Renal pelvis (tissue), 4 donors: Measurements from ENCODE around the gene ZNF497. TPM values are rescaled to one million over a fixed set of nuclear protein-coding genes. Genes with fewer than 3 reads are reported as not detected.
"Not testable (repeated sequence)": the region's sequence is repeated elsewhere in the genome, so short reads cannot be mapped to it uniquely, and the experiment has no call there.

Experiments used
- DNase-seq: peaks from one replicate; pipeline ENCODE4 v3.0.0-alpha.2; 2013
- polyA plus RNA-seq, 3 donors: library from polyadenylated mRNA; unstranded; fragments of 120-200 nt; gene quantifications; one replicate each; pipeline ENCODE4 v1.2.1, GENCODE V29; 2013; ENCODE audit not compliant: insufficient read length in 3 of 3

Gene ZNF497
- polyA plus RNA-seq, 3 donors: 5.0 to 7.1 (median 5.5) TPM

- DNase-seq: no peak
These were observed 32.8 kb upstream of the ZNF497 start, which contains the start of gene RNF225 for GRCh38 chr19:58395220-58395978. RNF225 (plus strand) TSS chr19:58395656; CDS start chr19:58396090, 434 bp downstream.

- no peak for DNase-seq
These were observed 32.3 kb upstream of the ZNF497 start for GRCh38 chr19:58394821-58395219.

DNA sequence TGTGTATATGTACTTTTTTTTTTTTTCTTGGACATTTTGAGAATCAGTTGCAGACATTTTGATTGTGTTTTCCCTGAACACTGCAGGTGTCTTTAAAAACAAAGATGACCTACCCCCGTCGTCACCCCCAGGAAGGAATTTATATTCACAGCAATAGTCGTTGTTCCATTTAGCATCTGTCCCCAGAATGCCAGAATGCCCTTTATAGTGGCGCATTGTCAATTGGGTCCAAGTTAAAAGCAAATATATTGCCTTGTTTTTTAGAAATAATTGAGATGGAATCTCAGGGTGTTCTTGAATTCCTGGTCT lies 31.1 kb upstream of the ZNF497 start:
- no peak for DNase-seq

DNA sequence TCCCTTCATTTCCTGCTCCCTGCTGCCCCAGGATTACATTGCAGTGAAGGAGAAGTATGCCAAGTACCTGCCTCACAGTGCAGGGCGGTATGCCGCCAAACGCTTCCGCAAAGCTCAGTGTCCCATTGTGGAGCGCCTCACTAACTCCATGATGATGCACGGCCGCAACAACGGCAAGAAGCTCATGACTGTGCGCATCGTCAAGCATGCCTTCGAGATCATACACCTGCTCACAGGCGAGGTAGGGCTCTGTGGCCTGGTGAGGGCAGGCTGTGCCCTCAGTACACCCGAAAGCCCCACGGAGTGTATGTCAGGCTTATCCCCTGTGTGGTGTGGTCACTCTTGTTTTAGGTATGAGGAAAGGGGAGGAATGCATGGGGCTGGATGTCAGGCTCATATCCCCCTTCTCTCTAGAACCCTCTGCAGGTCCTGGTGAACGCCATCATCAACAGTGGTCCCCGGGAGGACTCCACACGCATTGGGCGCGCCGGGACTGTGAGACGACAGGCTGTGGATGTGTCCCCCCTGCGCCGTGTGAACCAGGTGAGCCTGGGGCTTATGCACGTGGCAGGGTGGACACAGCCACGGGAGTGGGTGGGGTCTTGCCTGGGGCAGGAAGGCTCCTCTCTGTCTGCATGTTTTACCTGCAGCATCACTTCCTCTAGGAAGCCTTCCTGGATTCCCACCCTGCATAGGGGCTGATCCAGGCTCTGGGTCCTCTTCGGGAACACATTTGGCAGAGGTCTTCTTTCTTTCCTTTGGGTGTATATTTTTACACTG lies 30.6 kb upstream of the ZNF497 start:
- DNase-seq: no peak

DNA sequence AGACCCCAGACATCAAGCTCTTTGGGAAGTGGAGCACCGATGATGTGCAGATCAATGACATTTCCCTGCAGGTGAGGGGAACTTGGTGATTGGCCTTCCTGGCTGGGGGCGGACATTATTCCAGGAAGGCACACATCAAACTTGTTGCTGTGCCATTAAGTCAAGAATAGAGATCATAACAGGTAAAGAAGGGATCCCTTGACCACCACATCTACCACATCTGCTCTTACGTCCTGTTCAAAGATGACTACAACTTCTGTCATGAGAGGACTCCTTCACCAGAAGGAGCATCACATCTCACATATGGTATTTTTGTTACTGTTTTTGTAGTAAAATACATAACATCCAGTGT lies 25.6 kb upstream of the ZNF497 start:
- no peak for DNase-seq

DNA sequence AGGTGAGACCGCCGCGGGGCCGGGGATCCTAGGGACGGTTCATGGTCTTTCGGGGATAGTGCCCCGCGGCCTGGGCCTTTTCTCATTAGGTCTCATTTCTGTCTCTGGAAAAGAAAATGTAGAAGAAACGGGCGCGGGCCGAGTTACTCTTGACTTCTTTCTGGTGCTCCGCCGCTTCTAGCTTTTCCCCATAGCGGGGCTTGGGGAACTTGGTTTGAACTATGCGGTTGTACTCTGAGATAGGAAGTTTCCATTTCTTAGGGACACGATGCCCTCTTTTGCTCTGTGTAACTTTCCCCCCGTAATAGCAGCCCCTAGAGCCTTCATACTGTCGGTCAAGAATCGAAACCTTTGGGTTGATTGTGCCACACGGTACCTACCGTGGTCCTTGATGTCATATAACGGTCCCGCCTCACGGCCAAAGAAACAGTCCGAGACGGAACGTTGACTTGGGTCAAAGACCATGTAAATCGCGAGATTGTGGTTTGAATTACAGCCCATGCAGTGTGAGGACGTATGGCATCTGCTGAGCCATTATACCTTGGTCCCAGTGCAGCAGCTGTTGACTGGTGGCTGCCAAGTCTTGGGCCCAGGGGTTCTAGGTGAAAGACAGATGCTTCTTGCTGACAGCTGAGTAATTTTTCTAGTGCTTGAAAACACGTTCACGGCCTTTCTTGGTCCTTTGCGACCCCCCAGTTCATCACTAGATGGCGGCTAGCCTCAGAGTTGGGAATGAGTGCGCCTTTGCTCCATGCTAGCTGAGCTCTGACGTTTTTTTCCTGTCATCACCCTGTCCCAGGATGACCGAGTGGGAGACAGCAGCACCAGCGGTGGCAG lies 25.0 kb upstream of the ZNF497 start:
- no peak for DNase-seq

DNA sequence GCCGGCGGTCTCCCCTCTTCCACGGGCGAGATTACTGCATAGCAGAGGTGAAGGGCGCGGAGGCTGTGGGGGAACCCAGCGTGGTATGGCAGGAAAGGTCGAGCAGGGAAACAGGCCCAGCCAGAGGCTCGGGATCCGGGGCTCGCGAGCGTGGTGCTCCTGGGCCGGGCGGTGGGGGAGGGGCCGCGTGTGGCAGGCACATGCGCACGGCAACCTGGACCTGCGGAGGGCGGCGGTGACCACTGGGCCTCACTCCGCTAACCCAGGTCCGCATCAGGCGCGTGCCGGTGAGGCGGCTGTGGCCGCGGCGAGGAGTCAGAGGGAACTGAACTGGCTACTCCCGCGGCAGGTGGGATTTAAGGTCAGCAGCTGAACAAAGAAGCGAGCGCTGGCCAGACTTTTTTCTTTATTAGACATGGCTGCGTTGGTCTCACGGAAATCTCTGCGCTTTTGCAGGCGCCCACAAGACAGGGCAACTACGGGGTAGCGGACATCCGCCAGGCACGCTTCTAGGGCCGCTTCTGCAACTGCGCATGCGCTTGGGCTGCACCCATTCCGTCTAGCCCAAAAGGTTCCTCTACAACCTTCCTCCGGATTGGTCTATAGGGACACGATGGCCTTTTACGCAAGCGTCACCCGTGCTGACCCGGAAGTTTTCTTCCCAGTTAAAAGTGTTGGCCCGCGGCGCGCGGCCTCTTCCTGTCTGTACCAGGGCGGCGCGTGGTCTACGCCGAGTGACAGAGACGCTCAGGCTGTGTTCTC lies 24.2 kb upstream of the ZNF497 start, which contains the start of gene RPS5:
RPS5 (plus strand) TSS at position 694 of the 762 bp plus-strand sequence. CDS start 869 bp downstream, outside the sequence.
- peak; percentile 99 for DNase-seq

DNA sequence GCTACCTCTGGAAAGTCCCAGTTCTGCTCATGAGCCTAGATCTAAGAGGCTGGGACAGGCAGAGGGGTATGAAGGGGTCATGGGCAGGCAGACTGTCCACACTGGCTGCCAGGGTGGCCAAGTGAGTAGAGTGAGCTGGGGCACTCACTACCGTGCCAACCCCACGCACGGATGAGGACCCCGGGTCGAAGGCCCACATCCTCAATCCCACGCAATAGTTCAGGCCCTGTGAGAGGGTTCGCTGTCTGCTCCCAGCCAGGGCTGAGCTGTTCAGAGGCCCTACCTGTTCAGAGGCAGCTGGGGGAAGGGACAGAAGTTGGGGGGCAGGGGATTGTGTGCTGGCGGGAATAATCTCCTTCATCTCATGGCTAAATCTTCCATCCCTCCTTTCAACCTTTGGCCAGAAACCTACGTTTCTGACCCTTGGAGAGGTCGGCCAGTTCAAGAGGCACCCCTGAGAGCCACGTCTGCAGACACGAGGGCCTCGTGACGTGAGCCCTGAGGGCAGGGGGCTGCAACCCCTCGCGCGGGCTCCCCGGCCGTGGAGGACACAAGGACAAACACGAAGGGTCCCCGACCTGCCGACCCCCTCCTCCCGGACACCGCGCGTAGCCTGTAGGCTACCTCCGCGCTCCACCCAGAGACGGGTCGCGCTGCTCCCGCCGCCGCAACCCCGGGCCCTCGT lies 23.5 kb upstream of the ZNF497 start:
- DNase-seq: no peak

DNA sequence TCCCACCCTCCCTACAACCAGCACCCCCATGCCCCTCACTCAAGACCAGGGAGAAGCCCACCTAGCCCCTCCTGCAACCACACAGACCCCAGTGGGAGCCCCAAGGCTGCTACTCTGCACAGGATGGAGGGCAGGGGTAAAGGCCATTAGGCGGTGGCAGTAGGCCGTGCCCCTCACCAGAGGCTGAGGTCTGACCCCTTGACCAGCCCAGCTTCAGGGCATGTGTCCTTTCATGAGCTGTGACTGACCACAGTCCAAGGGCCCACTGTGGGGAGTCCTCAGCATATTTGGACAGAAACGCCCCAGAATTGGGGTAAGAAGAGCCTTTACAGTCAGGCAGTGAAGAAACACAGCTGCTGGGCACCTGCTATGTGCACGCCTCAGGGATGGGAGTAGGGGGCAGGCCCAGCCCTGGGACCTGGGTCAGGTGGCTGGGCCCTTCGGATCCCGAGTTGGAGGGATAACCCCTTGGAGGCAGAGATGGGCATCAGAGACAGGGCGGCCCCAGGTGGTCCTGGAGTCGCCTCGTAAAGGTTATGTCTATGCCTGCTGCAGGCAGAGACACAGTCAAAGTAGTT lies 22.9 kb upstream of the ZNF497 start:
- DNase-seq: no peak

- no peak for DNase-seq
These were observed 20.5 kb upstream of the ZNF497 start for GRCh38 chr19:58382997-58383603.

- no peak for DNase-seq
These were observed 19.1 kb upstream of the ZNF497 start for GRCh38 chr19:58381460-58382212.

- peak; percentile 100 for DNase-seq
These were observed 18.3 kb upstream of the ZNF497 start, which contains the start of gene ZNF837 for GRCh38 chr19:58380662-58381459. ZNF837 (minus strand) TSS chr19:58381030; CDS start chr19:58369332, 11,698 bp downstream.

- DNase-seq: no peak
These were observed 17.6 kb upstream of the ZNF497 start for GRCh38 chr19:58380037-58380661.

DNA sequence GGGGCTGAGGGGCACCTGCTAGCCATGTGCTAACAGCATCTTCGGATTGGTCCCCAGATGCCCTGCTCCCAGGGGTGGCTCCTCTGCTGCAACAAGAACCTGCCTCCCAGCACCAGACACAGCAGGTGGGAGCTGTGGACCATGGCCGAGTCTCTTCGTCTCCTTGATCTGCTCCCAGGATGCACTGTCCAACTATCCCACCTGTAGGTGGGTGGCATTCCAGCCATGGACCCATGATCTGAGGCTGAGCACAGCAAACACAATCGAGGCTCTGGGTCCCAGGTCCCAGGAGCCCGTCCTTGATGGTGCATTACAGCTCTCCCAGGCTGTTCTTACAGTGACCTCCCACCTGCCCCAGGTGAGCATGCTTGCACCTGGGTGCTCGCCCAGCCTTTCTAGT lies 16.7 kb upstream of the ZNF497 start:
- no peak for DNase-seq

GRCh38 chr19:58376724-58377123 lies 14.2 kb upstream of the ZNF497 start:
- not testable (repeated sequence) for DNase-seq

GRCh38 chr19:58374200-58374599 lies 11.6 kb upstream of the ZNF497 start:
- no peak for DNase-seq

- DNase-seq: no peak
These were observed 10.0 kb upstream of the ZNF497 start for GRCh38 chr19:58372311-58373133.
